HepG2 (cell line): Measurements from ENCODE around the gene CDK15. TPM values are rescaled to one million over a fixed set of nuclear protein-coding genes. Genes with fewer than 3 reads are reported as not detected.

ENCODE experiments used
- ATM ChIP-seq: fragments of 450-650 bp; IDR thresholded peaks from 2 replicates; pipeline ENCODE4 v1.7.1; 2017; ENCODE audit warnings: mild to moderate bottlenecking, borderline replicate concordance
- DRAP1 ChIP-seq: IDR thresholded peaks from 2 replicates; pipeline ENCODE4 v1.6.1; 2016; ENCODE audit warnings: missing genetic modification reagents, missing compliant biosample characterization
- EEA1 ChIP-seq: sonication (generic); formaldehyde crosslinking; IDR thresholded peaks from 2 replicates; pipeline ENCODE4 v1.5.1; 2020; ENCODE audit warnings: mild to moderate bottlenecking, missing genetic modification reagents, borderline replicate concordance
- FIP1L1 ChIP-seq: fragments of 200-400 bp; formaldehyde crosslinking; IDR thresholded peaks from 2 replicates; pipeline ENCODE4 v1.6.1; 2018; ENCODE audit warnings: low read depth, mild to moderate bottlenecking, low read length, moderate library complexity, borderline replicate concordance; ENCODE audit not compliant: insufficient read depth
- FOXA3 ChIP-seq: IDR thresholded peaks from 2 replicates; pipeline ENCODE4 v1.6.1; 2016; ENCODE audit warnings: missing genetic modification reagents, missing compliant biosample characterization
- KLF13 ChIP-seq: sonication (generic); formaldehyde crosslinking; IDR thresholded peaks from 2 replicates; pipeline ENCODE4 v1.4.0; 2020; ENCODE audit warnings: mild to moderate bottlenecking, missing genetic modification reagents
- NR0B2 ChIP-seq: sonication (generic); formaldehyde crosslinking; IDR thresholded peaks from 2 replicates; pipeline ENCODE4 v1.4.0; 2020; ENCODE audit warnings: mild to moderate bottlenecking, missing genetic modification reagents
- NR2C2 ChIP-seq: sonication (generic); formaldehyde crosslinking; IDR thresholded peaks from 2 replicates; pipeline ENCODE4 v1.4.0; 2020; ENCODE audit warnings: missing genetic modification reagents, mild to moderate bottlenecking, moderate library complexity, borderline replicate concordance
- THAP9 ChIP-seq: sonication (generic); formaldehyde crosslinking; IDR thresholded peaks from 2 replicates; pipeline ENCODE4; 2020; ENCODE audit warnings: missing genetic modification reagents, mild to moderate bottlenecking, borderline replicate concordance
- TP53 ChIP-seq: sonication (generic); formaldehyde crosslinking; conservative IDR thresholded peaks from 2 replicates; pipeline ENCODE4 v1.4.0; 2020; ENCODE audit warnings: missing genetic modification reagents
- ZKSCAN5 ChIP-seq: sonication (generic); formaldehyde crosslinking; IDR thresholded peaks from 2 replicates; pipeline ENCODE4 v1.5.1; 2020; ENCODE audit warnings: mild to moderate bottlenecking, missing genetic modification reagents
- ZNF160 ChIP-seq: sonication (generic); formaldehyde crosslinking; IDR thresholded peaks from 2 replicates; pipeline ENCODE4 v1.8.0; 2022; ENCODE audit warnings: mild to moderate bottlenecking, inconsistent platforms, missing genetic modification reagents
- ZNF205 ChIP-seq: IDR thresholded peaks from 2 replicates; pipeline ENCODE4 v1.6.1; 2018; ENCODE audit warnings: missing biosample characterization, missing genetic modification reagents
- ZNF234 ChIP-seq: sonication (generic); formaldehyde crosslinking; conservative IDR thresholded peaks from 2 replicates; pipeline ENCODE4 v1.5.1; 2020; ENCODE audit warnings: mild to moderate bottlenecking, missing genetic modification reagents
- ZNF256 ChIP-seq: sonication (generic); formaldehyde crosslinking; conservative IDR thresholded peaks from 2 replicates; pipeline ENCODE4 v1.4.0; 2020; ENCODE audit warnings: missing genetic modification reagents
- ZNF33A ChIP-seq: sonication (generic); formaldehyde crosslinking; IDR thresholded peaks from 2 replicates; pipeline ENCODE4 v1.5.1; 2020; ENCODE audit warnings: missing genetic modification reagents, mild to moderate bottlenecking, moderate library complexity, borderline replicate concordance
- polyA plus RNA-seq, 8 experiments: library from polyadenylated mRNA; depleted of rRNA in 3 of 8; stranded (reverse) in 7 of 8; unstranded in 1 of 8; fragments of >200 nt; fragmentation: Illumina TruSeq in 4 of 8; extraction: Trizol in 4 of 8; gene quantifications; 2 replicates each; pipeline versions ENCODE4 v1.2.1 to v1.2.3, GENCODE V29; 2011 to 2016; ENCODE audit warnings: low read depth in 4 of 8, missing spikeins in 1 of 8, mixed read lengths in 1 of 8; ENCODE audit not compliant: insufficient read depth in 1 of 8
- total RNA-seq, 5 experiments: library from RNA; depleted of rRNA; stranded (reverse); fragments of >200 nt; fragmentation: Illumina TruSeq; extraction: Trizol; gene quantifications; 2 replicates each; pipeline ENCODE4 v1.2.3, GENCODE V29; 2016; ENCODE audit warnings: low read depth in 1 of 5
- TF ChIP-seq, protein P1 (sequence below): sonication (generic); formaldehyde crosslinking; IDR thresholded peaks from 2 replicates; pipeline ENCODE4 v1.4.0; 2020; ENCODE audit warnings: low read depth, missing genetic modification reagents

Gene CDK15
- total and polyA plus RNA-seq, 2 of the 13 experiments (the other 11 are each of a cell fraction or from before 2014, with no cell fraction given) = not detected

DNA sequence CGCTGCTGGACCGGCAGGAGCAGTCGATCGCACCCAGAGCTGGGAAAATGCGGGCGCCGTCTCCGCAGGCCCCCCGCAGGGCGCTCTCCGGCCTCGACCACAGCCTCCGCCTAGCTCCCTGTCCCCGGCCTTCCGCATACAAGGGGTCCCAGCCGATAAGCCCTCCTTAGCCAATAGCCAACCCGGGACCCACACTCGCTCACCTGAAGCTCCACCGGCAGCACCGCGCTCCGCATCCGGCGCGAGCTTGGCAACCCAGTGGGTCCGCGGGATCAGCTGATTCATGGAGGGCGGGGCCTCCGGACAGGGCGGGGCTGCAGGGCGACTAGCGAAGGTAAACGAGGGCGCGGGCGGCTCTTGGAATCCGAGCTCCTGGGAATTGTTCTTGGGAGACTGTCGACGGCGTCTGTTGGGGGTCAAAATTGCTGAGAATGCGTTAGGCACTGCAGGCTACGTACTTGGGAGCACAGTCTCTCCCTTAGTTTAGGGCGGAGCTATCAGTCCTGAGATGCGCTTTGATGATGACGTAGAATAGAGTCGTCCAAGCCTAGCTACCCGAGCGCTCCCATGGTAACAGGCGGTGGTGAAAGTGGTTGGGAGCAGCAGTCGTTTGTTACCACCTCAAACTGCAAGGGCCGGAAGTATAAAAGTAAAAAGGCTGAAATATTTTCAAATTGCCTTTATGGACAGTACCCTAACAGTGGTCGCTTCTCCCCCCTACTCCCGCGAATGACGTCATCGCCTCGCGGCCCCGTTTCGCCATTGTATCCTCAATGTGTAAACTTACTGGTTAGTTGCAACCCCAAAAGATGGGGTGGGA, 25.5 kb upstream of the CDK15 start, which contains the start of gene ALS2 (continued):
- TF ChIP-seq KLF13 (CRISPR knock-in tag) (0 out of 2 replicates have a peak, but pooled peaks have one; percentile 62), ZNF33A (CRISPR knock-in tag) (no peak), ATM (no peak), ZNF234 (CRISPR knock-in tag) (0 out of 2 replicates have a peak, but pooled peaks have one; percentile 45), ZNF256 (CRISPR knock-in tag) (peak; percentile 77; the same call in 1 of the 2 replicates), DRAP1 (CRISPR knock-in tag) (peak; percentile 90), FOXA3 (CRISPR knock-in tag) (peak; percentile 69), NR0B2 (CRISPR knock-in tag) (no peak), EEA1 (CRISPR knock-in tag) (no peak), NR2C2 (CRISPR knock-in tag) (peak; percentile 53; the same call in 1 of the 2 replicates), ZNF205 (peak; percentile 68; the same call in 1 of the 2 replicates), FIP1L1 (0 out of 2 replicates have a peak, but pooled peaks have one; percentile 5), ZNF160 (CRISPR knock-in tag) (0 out of 2 replicates have a peak, but pooled peaks have one; percentile 46), ZKSCAN5 (CRISPR knock-in tag) (no peak), THAP9 (CRISPR knock-in tag) (peak; percentile 83; the same call in 1 of the 2 replicates), TP53 (CRISPR knock-in tag) (no peak)
- TF ChIP-seq, protein P1, sequence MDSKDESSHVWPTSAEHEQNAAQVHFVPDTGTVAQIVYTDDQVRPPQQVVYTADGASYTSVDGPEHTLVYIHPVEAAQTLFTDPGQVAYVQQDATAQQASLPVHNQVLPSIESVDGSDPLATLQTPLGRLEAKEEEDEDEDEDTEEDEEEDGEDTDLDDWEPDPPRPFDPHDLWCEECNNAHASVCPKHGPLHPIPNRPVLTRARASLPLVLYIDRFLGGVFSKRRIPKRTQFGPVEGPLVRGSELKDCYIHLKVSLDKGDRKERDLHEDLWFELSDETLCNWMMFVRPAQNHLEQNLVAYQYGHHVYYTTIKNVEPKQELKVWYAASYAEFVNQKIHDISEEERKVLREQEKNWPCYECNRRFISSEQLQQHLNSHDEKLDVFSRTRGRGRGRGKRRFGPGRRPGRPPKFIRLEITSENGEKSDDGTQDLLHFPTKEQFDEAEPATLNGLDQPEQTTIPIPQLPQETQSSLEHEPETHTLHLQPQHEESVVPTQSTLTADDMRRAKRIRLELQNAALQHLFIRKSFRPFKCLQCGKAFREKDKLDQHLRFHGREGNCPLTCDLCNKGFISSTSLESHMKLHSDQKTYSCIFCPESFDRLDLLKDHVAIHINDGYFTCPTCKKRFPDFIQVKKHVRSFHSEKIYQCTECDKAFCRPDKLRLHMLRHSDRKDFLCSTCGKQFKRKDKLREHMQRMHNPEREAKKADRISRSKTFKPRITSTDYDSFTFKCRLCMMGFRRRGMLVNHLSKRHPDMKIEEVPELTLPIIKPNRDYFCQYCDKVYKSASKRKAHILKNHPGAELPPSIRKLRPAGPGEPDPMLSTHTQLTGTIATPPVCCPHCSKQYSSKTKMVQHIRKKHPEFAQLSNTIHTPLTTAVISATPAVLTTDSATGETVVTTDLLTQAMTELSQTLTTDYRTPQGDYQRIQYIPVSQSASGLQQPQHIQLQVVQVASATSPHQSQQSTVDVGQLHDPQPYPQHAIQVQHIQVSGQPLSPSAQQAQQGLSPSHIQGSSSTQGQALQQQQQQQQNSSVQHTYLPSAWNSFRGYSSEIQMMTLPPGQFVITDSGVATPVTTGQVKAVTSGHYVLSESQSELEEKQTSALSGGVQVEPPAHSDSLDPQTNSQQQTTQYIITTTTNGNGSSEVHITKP (CRISPR knock-in tag) = peak; percentile 73
